Measurements from ENCODE around the gene TRIM42.

DNA sequence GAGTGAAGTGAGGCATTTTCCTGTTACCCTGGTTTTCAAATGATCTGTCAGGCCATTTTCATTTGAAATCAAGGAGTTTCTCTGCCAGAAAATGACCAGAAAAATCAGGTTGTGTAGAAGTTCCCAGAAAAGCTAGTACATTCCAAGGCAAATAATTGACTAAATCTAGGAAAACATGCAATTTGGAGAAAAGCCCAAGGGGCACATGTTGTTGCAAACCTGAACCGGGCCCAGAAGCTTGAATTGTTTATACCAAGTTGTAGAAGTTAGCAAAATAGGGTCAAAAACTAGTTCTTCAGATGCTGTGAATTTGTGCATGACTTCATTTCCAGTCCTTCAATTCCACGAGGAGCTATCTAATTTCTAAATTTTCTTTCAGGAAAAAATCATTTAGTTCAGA, 31.0 kb downstream of the TRIM42 start:
- TF ChIP-seq EP300 (conservative IDR thresholded peaks at IDR 0.05; ENCODE audit: poor library complexity, severe bottlenecking): no peak
- TF ChIP-seq MXI1 (conservative IDR thresholded peaks at IDR 0.05; ENCODE audit: poor library complexity, severe bottlenecking): no peak
- no peak for TF ChIP-seq CTCF (IDR thresholded peaks at IDR 0.05; ENCODE audit: poor library complexity, severe bottlenecking)
- TF ChIP-seq SMC3 (conservative IDR thresholded peaks at IDR 0.05; ENCODE audit: poor library complexity): no peak
- no peak for TF ChIP-seq TAF1 (IDR thresholded peaks at IDR 0.05; ENCODE audit: low read depth)
- TF ChIP-seq POLR2AphosphoS5 (IDR thresholded peaks at IDR 0.05): no peak
- no peak for TF ChIP-seq EZH2 (IDR thresholded peaks at IDR 0.05; ENCODE audit: borderline replicate concordance, insufficient read depth, low read length, poor library complexity, severe bottlenecking)

All from neural cell (in vitro differentiated cells).